Measurements from ENCODE around the gene CRYZL1.
"Not testable (repeated sequence)": the region's sequence is repeated elsewhere in the genome, so short reads cannot be mapped to it uniquely, and the experiment has no call there.

The CRYZL1 gene

GRCh38 chr21:33645730-33646129 is 4.2 kb upstream of the CRYZL1 start:
- Histone ChIP-seq H3K36me3 (ENCODE audit: control insufficient read depth in 1 of 2, insufficient read depth in 2 of 2, low read length in 2 of 2) (no peaks in the 10 kb centered on the region), H3K4me3 (ENCODE audit: low read depth in 1 of 2, low read length in 2 of 2) (no peak overlapping the region), H3K4me1 (ENCODE audit: control insufficient read depth in 1 of 2, insufficient read depth in 2 of 2, low read length in 2 of 2) (peaks cover 4 to 8% of the 10 kb centered on the region in 2 donors), H3K27me3 (ENCODE audit: low read depth, low read length) (no peaks in the 10 kb centered on the region), H3K27ac (ENCODE audit: low read length) (peak overlapping the region; percentile 21), H3K9me3 (ENCODE audit: control insufficient read depth in 1 of 2, low read length in 2 of 2) (no peaks in the 10 kb centered on the region)

DNA sequence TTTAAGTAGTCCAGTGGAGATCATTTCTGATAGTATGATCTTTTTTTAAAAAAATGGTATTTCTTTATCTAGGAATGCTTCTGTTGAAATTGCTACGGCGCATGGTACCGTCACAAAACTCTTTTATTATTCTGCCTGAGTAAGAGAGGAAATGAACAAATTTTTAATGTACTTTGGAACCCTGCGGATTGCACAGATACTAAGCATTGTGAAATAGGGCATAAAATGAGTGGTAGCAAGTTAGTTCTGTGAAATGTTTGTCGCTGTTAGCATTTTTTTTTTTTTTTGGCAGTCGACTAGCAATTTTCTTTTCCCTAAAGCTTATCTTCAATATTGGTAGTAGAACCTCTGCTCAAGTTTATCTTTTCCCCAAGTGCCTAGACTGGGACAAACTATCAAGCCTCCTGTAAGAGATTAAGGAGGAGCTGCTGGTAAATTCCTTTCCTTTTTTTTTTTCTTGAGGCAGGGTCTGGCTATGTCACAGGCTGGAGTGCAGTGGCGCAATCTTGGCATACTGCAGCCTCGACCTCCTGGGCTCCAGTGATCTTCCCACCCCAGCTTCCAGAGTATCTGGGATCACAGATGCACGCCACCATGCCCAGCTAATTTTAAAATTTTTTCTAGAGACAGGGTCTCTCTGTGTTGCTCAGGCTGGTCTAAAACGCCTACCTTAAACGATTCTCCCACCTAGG is 3.0 kb upstream of the CRYZL1 start:
- H3K36me3 ChIP-seq (ENCODE audit: control insufficient read depth in 1 of 2, insufficient read depth in 2 of 2, low read length in 2 of 2), result no peaks in the 10 kb centered on the region
- H3K4me1 ChIP-seq (ENCODE audit: control insufficient read depth in 1 of 2, insufficient read depth in 2 of 2, low read length in 2 of 2), result peaks cover 6 to 14% of the 10 kb centered on the region in 2 donors
- no peaks in the 10 kb centered on the region for H3K27me3 ChIP-seq (ENCODE audit: low read depth, low read length)
- H3K27ac ChIP-seq (ENCODE audit: low read length), result peak overlapping the region; percentile 83
- H3K4me3 ChIP-seq (ENCODE audit: low read depth in 1 of 2, low read length in 2 of 2), result peak overlapping the region; percentile 79 to 93
- H3K9me3 ChIP-seq (ENCODE audit: control insufficient read depth in 1 of 2, low read length in 2 of 2), result no peaks in the 10 kb centered on the region

DNA sequence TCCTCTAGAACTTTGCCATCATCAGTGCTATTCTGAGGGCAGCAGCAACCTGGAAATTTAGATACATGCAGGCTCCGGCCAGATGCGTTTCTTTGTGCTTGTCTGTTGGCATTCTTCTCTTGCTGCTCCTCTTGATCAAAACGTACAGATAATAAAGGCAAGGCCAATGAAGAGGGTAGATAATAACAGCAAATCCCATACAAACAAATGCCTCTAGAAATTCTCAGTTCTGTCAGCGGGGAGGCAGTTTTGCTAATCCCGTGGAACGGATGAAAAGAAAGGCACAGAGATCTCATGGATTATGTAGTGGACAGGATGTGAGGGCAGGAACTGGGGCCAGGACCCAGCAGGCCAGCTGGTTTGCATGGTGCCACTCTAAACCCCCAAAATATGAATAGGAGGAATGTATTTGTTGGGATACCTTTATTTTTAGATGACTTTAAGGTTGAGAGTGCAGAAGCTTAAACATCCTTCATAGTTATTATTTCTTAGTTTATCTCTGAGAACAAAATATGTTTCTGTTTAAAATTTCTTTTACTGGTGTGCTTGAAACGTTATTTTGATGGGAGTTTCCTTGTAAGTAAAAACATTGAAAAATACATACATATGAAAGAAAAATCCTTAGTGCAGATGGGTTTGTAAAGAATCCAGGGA is 2.2 kb upstream of the CRYZL1 start:
- H3K9me3 ChIP-seq (ENCODE audit: control insufficient read depth in 1 of 2, low read length in 2 of 2), result no peaks in the 10 kb centered on the region
- H3K4me3 ChIP-seq (ENCODE audit: low read depth in 1 of 2, low read length in 2 of 2), result peak overlapping the region; percentile 79 to 93
- H3K4me1 ChIP-seq (ENCODE audit: control insufficient read depth in 1 of 2, insufficient read depth in 2 of 2, low read length in 2 of 2), result peaks cover 6 to 11% of the 10 kb centered on the region in 2 donors
- no peaks in the 10 kb centered on the region for H3K36me3 ChIP-seq (ENCODE audit: control insufficient read depth in 1 of 2, insufficient read depth in 2 of 2, low read length in 2 of 2)
- no peaks in the 10 kb centered on the region for H3K27me3 ChIP-seq (ENCODE audit: low read depth, low read length)
- peak overlapping the region; percentile 83 for H3K27ac ChIP-seq (ENCODE audit: low read length)

GRCh38 chr21:33642896-33643657 is 1.5 kb upstream of the CRYZL1 start:
- Histone ChIP-seq H3K9me3 (ENCODE audit: control insufficient read depth in 1 of 2, low read length in 2 of 2) (no peaks in the 10 kb centered on the region), H3K36me3 (ENCODE audit: control insufficient read depth in 1 of 2, insufficient read depth in 2 of 2, low read length in 2 of 2) (no peaks in the 10 kb centered on the region), H3K27me3 (ENCODE audit: low read depth, low read length) (no peaks in the 10 kb centered on the region), H3K4me3 (ENCODE audit: low read depth in 1 of 2, low read length in 2 of 2) (peak overlapping the region; percentile 79 to 93), H3K4me1 (ENCODE audit: control insufficient read depth in 1 of 2, insufficient read depth in 2 of 2, low read length in 2 of 2) (peaks cover 6 to 11% of the 10 kb centered on the region in 2 donors), H3K27ac (ENCODE audit: low read length) (peak overlapping the region; percentile 83)

DNA sequence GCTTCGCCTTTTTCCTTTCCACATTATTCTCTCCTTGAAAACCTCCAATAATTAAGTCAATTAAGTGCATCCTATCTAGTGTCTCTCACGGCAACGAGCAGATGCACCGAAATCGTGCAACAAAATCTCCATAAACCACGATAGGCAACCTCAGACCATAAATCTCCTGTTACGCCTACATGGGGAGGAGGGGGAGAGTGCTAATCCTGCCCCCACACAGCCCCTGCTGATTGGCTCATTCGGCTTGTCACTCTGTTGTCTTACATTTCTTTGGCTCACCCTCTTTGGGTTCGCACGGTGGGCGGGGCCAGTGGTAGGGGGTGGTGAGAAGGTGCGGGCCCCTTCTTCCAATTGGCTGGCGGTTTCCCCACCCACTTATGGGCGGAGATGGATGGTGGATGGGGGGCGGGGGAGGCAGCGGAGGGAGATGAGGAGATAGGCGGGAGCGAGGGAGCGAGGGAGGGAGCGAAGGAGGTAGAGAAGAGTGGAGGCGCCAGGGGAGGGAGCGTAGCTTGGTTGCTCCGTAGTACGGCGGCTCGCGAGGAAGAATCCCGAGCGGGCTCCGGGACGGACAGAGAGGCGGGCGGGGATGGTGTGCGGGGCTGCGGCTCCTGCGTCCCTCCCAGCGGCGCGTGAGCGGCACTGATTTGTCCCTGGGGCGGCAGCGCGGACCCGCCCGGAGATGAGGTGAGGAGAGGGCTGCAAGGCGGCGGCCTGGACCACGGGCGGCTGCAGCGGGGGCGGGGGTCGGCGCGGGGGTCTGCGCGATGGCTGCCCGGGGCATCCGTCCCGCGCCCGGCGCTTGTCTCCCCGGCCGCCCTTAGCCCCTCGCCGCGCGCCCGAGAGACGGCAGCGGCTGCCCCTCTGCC is 720 bp upstream of the CRYZL1 start, which contains the start of gene ITSN1:
Gene ITSN1, plus strand, starts transcription at position 475 of the 869 bp plus-strand sequence. CDS start 76,328 bp downstream, outside the sequence.
- Histone ChIP-seq H3K27me3 (ENCODE audit: low read depth, low read length) (no peaks in the 10 kb centered on the region), H3K27ac (ENCODE audit: low read length) (peak within 1 kb of the TSS; percentile 96), H3K9me3 (ENCODE audit: control insufficient read depth in 1 of 2, low read length in 2 of 2) (no peaks in the 10 kb centered on the region), H3K4me3 (ENCODE audit: low read depth in 1 of 2, low read length in 2 of 2) (peak within 1 kb of the TSS; percentile 93 to 100), H3K36me3 (ENCODE audit: control insufficient read depth in 1 of 2, insufficient read depth in 2 of 2, low read length in 2 of 2) (no peaks in the 10 kb centered on the region), H3K4me1 (ENCODE audit: control insufficient read depth in 1 of 2, insufficient read depth in 2 of 2, low read length in 2 of 2) (peaks cover 6 to 11% of the 10 kb centered on the region in 2 donors)

DNA sequence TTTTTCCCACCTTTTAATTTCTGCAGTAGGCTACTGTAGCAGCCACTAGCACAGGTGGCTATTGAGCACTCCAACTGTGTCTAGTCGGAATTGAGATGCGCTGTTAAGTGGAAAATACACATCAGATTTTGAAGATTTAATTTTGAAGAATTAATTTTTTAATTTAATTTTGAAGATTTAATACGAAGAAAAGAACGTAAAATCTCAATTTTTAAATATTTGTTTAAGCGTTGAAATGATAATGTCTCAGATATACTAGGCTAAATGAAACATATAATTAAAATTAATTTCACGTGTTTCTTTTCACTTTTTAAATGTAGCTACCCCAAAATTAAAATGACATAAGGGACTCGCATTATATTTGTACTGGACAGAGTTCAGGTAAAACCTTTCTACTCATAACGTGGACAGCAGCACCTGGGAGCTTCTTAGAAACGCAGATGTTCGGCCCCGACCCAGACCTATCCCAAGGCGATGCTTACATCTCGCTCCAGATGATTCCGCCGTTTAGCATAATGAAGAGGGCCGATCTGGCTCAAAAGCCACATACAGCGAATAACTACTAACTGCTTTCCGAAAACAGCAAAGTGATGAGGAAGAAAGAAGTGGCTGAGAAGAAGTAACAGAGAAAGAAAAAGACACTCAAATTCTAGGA is 717 bp downstream of the CRYZL1 start:
- H3K27ac ChIP-seq (ENCODE audit: low read length), result peak overlapping the region; percentile 96
- H3K27me3 ChIP-seq (ENCODE audit: low read depth, low read length), result no peaks in the 10 kb centered on the region
- H3K36me3 ChIP-seq (ENCODE audit: control insufficient read depth in 1 of 2, insufficient read depth in 2 of 2, low read length in 2 of 2), result no peaks in the 10 kb centered on the region
- H3K4me1 ChIP-seq (ENCODE audit: control insufficient read depth in 1 of 2, insufficient read depth in 2 of 2, low read length in 2 of 2), result peaks cover 6 to 11% of the 10 kb centered on the region in 2 donors
- no peaks in the 10 kb centered on the region for H3K9me3 ChIP-seq (ENCODE audit: control insufficient read depth in 1 of 2, low read length in 2 of 2)
- peak overlapping the region; percentile 93 to 100 for H3K4me3 ChIP-seq (ENCODE audit: low read depth in 1 of 2, low read length in 2 of 2)

- Histone ChIP-seq H3K27ac (ENCODE audit: low read length) (no peak overlapping the region), H3K27me3 (ENCODE audit: low read depth, low read length) (no peaks in the 10 kb centered on the region), H3K4me1 (ENCODE audit: control insufficient read depth in 1 of 2, insufficient read depth in 2 of 2, low read length in 2 of 2) (no peaks in the 10 kb centered on the region), H3K36me3 (ENCODE audit: control insufficient read depth in 1 of 2, insufficient read depth in 2 of 2, low read length in 2 of 2) (peaks cover 7 to 12% of the 10 kb centered on the region in 2 donors), H3K4me3 (ENCODE audit: low read depth in 1 of 2, low read length in 2 of 2) (no peak overlapping the region), H3K9me3 (ENCODE audit: control insufficient read depth in 1 of 2, low read length in 2 of 2) (no peaks in the 10 kb centered on the region)
Measured at GRCh38 chr21:33634254-33634653, 7.3 kb downstream of the CRYZL1 start.

DNA sequence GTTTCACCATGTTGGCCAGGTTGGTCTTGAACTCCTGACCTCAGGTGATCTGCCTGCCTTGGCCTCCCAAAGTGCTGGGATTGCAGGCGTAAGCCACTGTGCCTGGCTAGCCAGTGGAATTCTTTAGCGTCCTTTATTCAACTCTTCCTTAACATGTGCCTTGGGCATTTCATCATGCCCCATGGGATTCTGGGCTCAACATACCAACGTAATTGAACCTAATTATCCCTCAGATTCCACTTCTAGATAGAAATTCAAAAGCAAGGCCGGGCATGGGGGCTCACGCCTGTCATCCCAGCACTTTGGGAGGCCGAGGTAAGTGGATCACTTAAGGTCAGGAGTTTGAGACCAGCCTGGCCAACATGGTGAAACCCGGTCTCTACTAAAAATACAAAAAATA is 15.4 kb downstream of the CRYZL1 start:
- not testable (repeated sequence) for H3K4me3 ChIP-seq (ENCODE audit: low read depth in 1 of 2, low read length in 2 of 2); H3K27ac ChIP-seq (ENCODE audit: low read length); H3K9me3 ChIP-seq (ENCODE audit: control insufficient read depth in 1 of 2, low read length in 2 of 2); H3K4me1 ChIP-seq (ENCODE audit: control insufficient read depth in 1 of 2, insufficient read depth in 2 of 2, low read length in 2 of 2); H3K27me3 ChIP-seq (ENCODE audit: low read depth, low read length)
- peaks cover 7 to 27% of the 10 kb centered on the region in 2 donors for H3K36me3 ChIP-seq (ENCODE audit: control insufficient read depth in 1 of 2, insufficient read depth in 2 of 2, low read length in 2 of 2)

GRCh38 chr21:33622253-33622652 is 19.3 kb downstream of the CRYZL1 start:
- H3K27me3 ChIP-seq (ENCODE audit: low read depth, low read length), result no peaks in the 10 kb centered on the region
- no peak overlapping the region for H3K4me3 ChIP-seq (ENCODE audit: low read depth in 1 of 2, low read length in 2 of 2)
- H3K4me1 ChIP-seq (ENCODE audit: control insufficient read depth in 1 of 2, insufficient read depth in 2 of 2, low read length in 2 of 2), result no peaks in the 10 kb centered on the region
- H3K9me3 ChIP-seq (ENCODE audit: control insufficient read depth in 1 of 2, low read length in 2 of 2), result no peaks in the 10 kb centered on the region
- H3K36me3 ChIP-seq (ENCODE audit: control insufficient read depth in 1 of 2, insufficient read depth in 2 of 2, low read length in 2 of 2), result peaks cover 0 to 29% of the 10 kb centered on the region in 2 donors
- no peak overlapping the region for H3K27ac ChIP-seq (ENCODE audit: low read length)

- Histone ChIP-seq H3K27me3 (ENCODE audit: low read depth, low read length) (no peaks in the 10 kb centered on the region), H3K27ac (ENCODE audit: low read length) (no peak overlapping the region)
Measured at GRCh38 chr21:33619726-33620125, 21.8 kb downstream of the CRYZL1 start.

More at GRCh38 chr21:33619726-33620125, 21.8 kb downstream of the CRYZL1 start:
- H3K4me3 ChIP-seq (ENCODE audit: low read depth in 1 of 2, low read length in 2 of 2), result no peak overlapping the region
- no peaks in the 10 kb centered on the region for H3K9me3 ChIP-seq (ENCODE audit: control insufficient read depth in 1 of 2, low read length in 2 of 2)
- H3K36me3 ChIP-seq (ENCODE audit: control insufficient read depth in 1 of 2, insufficient read depth in 2 of 2, low read length in 2 of 2), result peaks cover 0 to 29% of the 10 kb centered on the region in 2 donors
- no peaks in the 10 kb centered on the region for H3K4me1 ChIP-seq (ENCODE audit: control insufficient read depth in 1 of 2, insufficient read depth in 2 of 2, low read length in 2 of 2)

All from muscle layer of duodenum (tissue), 2 donors.